ENCODE measurements around the gene ATR.

GRCh38 chr3:142543307-142543706, 35.2 kb downstream of the ATR start:
- TF ChIP-seq CTCF (IDR thresholded peaks at IDR 0.05; ENCODE audit: insufficient read depth, low read length): no peak
- TF ChIP-seq REST (IDR thresholded peaks at IDR 0.05; ENCODE audit: insufficient replicate concordance, low read depth): no peak

Data from HL-60 (cell line).